Right kidney (tissue), 1 donor: ENCODE results near the gene VWC2.
"Not testable (repeated sequence)": the region's sequence is repeated elsewhere in the genome, so short reads cannot be mapped to it uniquely, and the experiment has no call there.

Source experiments
- DNase-seq: peaks from one replicate; pipeline ENCODE4 v3.0.0-alpha.2; 2016

The VWC2 gene

DNA sequence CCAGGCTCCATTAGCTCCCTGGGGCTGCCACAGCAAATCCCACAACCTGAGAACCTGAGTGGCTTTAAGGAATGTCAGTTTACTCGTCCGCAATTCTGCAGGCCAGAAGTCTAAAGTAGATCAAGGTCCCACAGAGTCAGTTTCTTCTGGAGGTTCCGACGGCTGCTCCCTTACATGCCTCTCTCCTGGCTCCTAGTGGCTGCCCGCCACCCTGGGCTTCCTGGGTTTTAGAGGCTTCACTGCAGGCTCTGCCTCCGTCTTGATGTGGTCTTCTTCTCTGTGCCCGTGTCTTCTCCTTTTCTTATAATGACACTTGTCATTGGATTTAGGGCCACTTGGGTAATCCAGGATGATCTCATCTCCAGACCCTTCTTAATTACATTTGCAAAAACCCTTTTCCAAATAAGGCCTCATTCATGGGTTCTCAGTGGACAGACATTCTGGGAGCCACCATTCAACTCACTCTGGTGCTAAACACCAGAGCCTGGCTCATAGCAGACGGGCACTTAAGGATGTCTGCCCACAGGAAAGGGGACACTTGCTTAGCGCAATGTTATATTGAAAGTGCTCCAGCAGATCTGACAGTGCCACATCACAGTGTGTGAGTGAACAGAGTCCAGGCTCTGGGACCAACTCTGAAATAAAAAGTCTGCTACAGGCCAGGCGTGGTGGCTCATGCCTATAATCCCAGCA, 77.6 kb downstream of the VWC2 start:
- no peak for DNase-seq

DNA sequence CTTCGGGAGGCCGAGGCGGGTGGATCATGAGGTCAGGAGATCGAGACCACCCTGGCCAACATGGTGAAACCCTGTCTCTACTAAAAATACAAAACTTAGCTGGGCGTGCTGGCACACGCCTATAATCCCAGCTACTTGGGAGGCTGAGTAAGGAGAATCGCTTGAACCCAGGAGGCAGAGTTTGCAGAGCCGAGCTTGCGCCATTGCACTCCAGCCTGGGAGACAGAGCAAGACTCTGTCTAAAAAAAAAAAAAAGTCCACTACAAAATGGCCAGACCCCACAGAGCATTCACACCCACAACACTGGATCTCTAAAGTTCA, 78.1 kb downstream of the VWC2 start:
- DNase-seq, result not testable (repeated sequence)

DNA sequence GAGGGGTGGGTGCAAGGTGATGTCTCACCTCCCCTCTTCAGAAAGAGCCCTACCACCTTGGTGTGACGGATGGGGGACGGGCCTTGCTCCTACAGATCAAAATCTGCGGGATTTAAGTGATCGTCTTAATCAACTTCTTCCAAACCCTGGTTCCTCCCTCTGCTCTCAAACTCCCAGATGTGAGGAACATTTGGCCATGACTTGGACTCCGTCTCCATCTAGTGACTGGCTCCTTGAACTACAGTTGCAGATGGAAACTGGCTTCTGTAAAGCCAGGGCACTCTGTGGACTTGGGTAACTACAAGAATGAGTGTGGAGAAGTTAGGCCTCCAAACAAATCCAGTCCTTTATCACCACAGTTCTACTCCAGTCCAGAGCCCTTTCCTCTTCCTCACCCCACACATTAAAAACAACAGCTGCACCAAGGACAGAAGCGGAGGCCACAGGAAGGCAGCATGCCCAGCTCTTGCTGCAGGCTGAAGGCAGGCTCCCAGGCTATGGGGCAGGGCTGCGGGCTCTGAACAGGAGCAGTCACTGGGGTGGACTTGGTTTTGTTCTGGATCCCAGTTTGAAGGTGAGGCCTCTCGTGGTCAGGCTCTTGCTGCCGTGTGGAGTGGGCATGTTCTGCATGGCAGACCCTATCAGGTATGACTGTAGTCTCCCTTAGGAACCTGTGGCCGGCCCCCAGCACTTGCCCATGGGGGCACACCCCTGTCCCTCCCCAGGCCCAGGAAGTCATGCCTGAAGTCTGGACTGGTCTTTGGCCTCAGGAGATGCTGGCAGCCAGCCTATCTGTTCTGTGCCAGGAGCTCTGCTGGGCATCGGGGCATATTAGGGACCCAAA, 79.4 kb downstream of the VWC2 start:
- peak; percentile 42 for DNase-seq

DNA sequence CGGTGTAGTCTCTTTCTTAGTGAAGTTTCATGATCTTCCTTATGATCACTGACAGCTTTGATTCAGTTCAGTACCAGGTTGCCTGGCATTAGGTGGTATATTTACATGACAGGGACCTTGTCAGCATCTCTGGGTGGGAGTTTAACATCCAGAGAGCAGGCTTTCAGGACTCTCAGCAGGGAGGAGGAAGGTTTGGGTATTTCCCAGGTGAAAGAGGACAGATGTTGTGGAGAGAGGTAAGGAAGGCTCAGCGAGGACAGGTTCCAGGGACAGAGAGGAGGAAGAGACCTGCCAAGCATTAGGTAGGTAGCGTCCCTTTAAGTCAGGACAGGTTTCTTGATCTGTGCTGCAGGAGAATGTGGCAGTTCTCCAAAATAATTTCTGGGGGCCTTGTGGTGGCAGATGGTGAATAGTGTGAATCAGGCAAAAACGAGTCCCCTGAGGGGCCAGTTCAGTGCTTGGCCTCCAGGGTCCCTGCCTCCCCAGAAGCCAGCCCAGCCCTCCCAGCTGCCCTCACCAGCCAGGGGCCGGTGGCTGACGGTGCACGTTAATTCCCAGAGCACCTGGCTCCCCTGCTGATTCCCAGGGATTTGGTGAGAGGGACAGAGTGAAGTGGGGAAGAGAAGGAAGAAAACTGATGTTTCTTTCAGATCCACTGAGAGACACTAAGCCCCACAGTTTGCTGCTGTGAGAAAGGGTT, 82.0 kb downstream of the VWC2 start:
- no peak for DNase-seq

DNA sequence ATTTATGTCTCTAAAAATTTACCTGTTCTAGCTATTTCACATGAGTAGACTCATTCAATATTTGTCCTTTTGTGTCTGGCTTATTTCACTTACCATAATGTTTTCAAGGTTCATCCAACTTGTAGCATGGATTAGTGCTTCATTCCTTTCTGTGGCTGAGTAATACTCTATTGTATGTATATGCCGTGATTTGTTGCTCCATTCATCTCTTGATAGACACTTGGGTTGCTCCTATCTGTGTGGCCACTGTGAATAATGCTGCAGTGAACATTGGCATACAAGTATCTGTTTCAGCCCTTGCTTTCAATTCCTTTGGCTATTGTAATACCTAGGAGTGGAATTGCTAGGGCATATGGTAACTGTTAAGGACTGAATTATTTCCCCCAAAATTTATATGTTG, 86.9 kb downstream of the VWC2 start:
- DNase-seq, result no peak

DNA sequence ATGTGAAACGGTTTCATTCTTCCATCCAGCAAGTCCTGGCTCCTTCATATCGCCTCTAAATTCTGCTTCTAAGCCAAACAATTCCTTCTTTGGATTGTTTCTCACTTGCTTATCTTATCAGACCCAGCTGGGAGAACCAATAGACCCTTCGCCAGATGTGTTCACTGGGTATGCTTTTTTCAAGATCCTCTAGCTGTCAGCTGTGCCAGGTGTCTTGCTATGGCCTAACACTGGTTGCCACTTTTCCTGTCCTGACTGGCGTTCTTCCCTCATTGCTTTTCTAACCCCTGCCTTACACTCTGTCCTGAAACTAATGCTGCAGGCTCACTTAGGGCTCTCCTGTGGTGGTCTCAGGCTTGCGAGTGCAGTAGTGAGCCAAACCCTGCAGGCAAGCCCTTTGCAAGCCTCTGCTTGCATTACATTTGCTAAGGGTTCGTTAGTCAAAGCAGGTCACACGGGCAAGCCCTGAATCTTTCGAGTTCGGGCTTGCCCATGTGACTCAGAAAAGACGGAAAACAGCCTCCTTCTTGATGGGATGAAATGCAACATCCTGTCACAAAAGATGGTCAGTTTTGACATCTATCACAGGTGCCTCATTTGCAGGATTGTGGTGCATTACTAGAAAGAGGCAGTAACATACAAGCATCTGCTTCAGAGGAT, 92.8 kb downstream of the VWC2 start:
- no peak for DNase-seq

DNA sequence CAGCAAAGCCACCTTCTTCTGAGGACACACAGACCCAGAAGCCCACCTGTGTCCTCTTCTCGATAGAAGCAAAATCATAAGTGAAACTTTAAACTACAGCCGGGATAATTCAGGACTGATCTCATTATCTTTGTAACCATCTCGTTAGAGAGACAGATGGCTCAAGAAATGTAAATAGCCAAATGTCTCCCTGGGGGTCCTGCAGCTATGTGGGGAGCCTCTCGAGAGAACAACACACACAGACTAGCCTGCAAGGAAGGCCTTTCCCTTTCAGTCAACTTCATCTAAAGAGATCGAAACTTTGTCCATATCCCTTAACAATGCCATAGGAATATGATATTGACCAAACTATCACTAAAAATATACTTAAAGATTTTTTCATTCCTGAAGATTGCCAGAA, 93.5 kb downstream of the VWC2 start:
- DNase-seq, result no peak

DNA sequence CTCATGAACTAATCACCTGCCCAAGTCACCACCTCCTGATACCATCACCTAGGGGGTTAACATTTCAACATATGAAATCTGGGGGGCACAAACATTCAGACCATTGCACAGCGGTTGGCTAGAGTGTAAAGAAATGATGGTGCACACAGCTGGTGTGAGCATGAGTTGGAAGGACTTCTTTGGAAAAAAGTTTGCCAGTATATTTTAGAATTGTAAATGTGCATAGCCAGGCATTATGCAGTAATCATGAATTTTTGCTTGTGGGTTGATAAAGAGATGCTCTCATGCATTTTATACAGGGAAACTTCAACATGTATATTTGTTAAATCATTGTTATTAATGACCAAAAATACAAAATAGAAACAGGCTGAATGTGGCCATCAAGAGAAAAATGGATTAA, 100.0 kb downstream of the VWC2 start:
- no peak for DNase-seq

DNA sequence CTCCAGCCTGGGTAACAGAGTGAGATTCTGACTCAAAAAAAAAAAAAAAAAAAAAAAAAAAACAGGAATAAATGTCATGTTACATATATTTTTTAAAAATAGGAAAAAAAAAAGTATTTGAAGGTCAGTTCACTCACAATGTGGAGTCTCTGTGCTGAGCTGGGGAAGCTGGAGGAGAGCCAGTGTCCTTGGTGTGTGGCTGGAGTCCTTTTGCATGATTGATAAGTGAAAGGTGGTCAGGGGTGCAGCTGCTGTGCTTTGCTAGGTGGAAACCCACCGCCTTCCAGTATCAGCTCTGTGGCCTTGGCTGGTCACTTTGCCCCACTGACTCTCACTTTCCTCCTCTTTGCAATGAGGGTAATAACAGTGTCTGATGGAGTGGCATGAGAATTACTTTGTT, 101.9 kb downstream of the VWC2 start:
- no peak for DNase-seq

DNA sequence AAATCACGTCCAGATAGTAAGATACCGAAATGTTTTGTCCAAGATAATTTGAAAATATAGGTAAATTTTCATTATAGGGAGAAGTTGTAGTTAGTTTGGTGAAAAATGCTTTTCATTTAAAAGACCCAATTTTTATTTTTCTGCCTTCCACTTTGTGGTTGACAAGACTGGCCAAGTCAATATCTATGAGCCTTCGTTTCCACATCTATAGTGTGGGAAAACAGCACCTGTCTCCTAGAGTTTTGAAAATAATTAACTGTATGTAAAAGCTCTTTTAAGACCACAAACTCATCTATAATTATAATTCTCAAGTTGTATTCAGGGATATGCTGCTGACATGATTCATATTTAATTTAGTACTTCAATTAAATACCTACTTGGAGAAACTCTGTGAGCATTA, 102.8 kb downstream of the VWC2 start:
- DNase-seq, result no peak

DNA sequence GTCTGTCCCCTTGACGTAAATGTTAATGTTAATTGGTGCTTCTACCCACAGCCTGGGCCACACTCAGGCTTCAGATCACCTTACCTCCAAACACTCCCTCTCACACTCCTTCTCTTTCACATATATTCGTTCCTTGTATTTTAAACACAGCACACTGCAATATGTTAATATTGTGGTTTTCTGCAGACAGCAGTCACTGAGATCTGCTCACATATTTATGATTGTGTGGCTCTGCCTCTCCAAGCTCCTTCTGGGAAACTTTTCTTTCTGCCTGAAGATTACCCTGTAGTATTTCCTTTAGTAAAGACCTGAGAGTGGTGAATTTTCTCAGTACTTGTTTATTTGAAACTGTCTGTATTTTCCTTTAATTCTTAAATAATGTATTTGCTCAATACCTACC, 104.7 kb downstream of the VWC2 start:
- DNase-seq, result no peak

DNA sequence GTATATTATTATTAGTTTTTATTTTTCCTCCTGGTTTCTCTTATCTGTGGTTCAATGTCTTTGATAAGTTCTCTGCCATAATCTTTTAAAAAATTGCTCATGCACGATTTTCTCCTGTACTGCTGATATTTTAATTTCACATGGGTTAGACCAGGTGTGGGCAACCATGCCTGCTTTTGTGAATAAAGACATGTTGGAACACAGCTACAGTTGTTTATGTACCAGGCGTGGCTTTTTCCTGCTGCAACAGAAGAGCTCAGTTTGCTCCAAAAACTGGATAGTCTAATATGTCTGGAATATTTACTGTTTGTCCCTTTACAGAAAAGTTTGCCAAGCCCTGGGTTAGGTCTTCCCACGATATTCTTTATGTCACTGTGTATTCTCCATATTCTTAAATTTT, 105.2 kb downstream of the VWC2 start:
- DNase-seq, result no peak

DNA sequence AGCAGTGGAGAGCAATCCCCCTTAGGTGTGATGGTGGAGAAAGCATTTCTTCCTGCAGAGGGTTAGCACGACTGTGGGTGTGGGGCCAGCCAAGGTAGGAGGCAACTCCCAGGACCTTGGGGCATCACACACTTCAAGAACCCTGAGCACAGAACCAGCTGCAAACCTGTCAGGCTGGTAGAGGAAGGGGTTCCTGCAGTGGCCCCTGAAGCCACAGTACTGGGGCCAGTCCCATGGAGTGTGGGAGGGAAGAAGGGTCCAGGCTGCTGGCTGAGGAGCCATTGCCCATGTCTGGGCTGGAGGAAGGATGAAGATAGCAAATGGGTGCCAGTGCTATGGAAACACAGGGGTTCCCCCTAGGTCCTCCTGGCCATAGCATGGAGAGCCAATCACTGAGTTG, 110.5 kb downstream of the VWC2 start:
- DNase-seq, result no peak

DNA sequence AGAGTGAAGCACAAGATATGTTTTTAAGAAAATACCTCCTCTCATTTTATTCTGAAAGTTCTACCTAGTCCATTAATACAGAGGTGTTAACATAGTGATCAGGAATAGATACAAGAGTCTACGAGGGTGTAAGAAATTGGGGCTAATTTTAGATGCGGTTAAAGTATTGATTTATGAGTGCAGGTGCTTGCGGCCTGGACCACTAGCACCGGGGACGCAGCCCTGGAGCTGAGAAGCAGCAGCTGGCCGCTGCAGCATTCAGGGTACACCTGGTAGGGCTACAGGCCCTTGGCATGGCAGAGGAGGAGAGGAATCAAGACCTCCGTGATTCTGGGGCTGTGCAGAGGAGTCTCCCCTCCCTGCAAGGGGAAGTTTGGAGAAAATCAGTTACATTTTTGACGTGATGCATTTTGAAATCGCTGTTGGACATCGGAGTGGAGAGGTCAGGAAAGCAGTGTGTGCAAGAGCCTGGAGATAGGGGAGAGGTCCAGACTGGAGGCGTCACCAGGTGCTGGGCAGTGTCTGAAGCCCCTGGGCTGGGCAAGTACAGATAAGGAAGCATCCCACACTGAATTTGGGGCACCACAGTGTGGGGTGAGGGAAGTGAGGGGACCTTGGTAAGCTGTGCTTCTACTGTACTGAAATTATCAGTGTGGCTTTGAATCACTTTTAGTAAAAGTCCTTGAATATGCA, 112.3 kb downstream of the VWC2 start:
- DNase-seq, result no peak

DNA sequence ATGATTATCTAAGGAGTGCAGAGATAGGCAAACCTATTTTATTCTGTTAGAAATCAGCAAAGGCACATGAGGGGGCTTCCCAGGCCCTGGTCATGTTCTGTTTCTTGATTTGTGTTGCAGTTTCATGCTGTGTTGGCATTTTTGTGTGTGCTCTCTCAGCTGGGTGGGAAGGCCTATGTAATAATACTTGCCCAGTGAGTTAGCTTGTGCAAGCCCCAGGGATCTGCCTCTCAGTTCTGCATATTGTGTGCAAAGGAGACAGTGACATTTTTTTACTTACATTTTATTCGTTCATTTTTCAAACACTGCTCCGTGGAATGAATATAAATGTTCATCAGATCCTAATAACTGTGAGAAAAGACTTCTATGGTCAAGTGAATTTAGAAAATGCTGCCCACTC, 119.0 kb downstream of the VWC2 start:
- no peak for DNase-seq

DNA sequence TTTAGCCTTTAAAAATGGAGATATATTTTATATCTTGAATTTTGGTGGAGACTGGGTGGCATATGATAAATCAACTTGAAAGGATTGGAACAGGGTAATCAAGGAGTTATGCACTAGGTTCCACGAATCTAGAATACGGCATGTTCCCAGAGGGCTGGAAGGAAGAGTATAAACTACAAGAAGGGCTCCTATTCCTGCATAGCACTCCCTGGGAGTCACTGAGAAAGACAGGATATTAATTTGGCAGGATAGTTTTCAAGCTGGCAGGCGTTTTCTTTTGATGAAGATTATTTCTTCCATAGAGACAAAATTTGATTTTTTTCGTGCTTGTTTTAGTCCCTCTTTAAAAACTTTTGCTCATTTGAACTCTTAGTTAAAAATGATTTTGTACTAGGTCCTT, 119.7 kb downstream of the VWC2 start:
- no peak for DNase-seq

DNA sequence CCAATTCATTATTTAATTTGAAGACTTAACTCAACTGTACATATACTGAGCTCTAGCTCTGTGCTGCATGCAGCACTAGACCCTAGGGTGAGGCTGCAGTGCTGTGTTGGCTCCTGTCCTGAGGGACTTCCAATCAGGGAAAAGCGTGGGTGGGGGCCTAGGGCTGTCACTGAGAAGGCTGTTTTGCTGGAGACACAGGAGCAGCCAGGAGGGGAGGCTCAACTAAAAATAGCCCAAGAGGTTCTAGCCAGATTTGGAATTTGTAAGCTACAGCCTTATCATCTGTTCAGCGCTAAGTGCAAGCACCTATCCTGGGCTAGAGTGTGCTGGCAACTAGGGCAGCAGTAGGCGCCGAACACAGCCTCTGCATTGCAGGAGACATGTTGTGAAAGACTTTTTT, 121.1 kb downstream of the VWC2 start:
- no peak for DNase-seq

DNA sequence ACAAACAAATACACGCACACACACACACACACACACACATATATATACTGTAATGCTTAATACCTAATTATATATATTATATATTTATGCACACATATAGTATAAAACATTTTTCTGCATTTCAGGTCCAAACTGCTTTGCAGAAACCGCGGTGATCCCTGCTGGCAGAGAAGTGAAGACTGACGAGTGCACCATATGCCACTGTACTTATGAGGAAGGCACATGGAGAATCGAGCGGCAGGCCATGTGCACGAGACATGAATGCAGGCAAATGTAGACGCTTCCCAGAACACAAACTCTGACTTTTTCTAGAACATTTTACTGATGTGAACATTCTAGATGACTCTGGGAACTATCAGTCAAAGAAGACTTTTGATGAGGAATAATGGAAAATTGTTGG, 138.5 kb downstream of the VWC2 start:
- no peak for DNase-seq

DNA sequence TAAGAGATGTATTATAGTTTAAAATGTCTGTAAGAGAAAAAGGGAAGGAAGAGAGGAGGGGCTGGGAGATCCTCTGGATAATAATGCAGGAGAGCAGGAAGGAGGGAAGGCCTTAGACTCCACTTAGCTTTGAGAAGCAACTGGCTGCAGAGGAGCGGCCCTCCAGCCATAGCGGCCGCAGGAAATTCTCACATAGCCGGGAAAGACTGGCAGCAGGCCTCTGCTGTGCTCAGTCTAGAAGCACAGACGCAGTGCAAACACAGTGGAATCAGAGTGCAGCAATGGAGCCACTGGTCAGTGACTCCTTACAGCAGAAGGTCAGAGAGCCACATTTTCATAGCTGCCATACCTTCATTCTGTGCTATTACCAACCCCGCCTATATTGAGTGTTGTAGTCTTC, 153.3 kb downstream of the VWC2 start:
- no peak for DNase-seq

DNA sequence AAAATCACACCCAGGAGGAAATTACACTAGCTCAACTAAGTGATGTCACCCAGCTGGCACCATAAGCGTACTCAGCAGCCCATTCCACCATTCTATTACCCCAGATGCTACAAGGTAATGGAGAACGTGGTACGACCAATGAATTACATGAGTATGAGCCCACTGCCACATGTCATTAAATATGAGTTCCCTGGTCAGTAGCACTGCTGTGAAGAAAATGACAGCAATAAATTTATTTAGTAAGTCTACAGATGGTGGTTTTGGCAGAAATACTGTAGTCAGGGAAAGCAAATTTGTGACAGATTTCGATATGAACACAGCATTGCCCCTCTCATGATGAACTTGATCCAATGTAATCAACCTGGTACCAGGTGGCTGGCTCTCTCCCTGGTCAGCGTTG, 154.2 kb downstream of the VWC2 start:
- no peak for DNase-seq

DNA sequence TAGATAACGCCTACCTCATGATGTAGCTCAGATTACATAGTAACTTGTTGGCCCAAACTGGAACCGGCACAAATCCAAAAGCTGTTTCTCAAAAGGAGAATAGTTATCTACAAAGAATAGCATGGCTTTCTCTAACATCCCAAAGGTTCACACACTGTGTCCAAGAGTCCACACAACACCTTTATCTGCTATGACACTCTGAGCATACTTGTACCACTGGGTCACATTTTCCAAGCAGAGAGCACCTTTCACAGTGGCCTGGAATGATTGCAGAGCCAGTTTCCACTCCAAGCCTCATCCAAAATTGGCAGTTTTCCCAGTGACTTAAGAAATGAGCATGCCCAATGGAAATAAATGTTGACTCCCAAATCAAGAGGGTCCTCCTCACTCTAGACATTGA, 155.3 kb downstream of the VWC2 start:
- no peak for DNase-seq

DNA sequence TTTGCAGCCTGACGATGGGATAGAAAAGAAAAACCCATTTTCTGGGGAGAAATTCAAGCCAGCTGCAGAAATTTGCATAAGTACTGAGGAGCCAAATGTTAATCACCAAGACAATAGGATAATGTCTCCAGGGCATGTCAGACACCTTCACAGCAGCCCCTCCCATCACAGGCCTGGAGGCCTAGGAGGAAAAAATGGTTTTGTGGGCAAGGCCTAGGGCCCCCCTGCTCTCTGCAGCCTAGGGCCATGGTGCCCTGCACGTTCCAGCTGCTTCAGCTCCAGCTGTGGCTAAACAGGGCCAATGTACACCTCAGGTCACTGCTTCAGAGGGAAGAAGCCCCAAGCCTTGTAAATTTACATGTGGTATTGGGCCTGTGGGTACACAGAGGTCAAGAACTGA, 158.2 kb downstream of the VWC2 start:
- DNase-seq, result no peak

DNA sequence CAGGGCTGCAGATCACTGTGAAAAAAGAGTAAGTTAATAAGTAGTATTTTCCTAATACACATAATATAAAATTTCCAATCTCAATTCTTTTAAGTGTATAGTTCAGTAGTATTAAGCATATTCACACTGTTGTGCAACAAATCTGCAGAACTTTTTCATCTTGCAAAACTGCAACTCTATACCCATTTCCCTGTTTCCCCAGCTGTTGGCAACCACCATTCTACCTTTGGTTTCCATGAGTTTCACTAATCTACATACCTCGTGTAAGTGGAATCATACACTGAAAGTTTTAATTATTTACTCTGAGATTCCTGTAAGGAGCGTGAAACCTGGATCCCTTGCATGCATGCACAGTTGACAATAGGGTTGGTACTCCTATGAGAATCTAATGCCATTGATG, 164.2 kb downstream of the VWC2 start:
- no peak for DNase-seq
